Mammary epithelial cell (primary cell): ENCODE measurements around the gene OLFML1.

ENCODE experiments used
- CTCF ChIP-seq, 2 donors: IDR thresholded peaks in 1 of 2; conservative IDR thresholded peaks in 1 of 2; 2 replicates each; pipeline ENCODE4 v1.5.1; 2011 to 2012; ENCODE audit warnings: inconsistent platforms in 2 of 2, low read length in 2 of 2, mild to moderate bottlenecking in 2 of 2, control low read depth in 1 of 2, low read depth in 1 of 2; ENCODE audit not compliant: insufficient read depth in 1 of 2; ENCODE audit errors: extremely low read depth in 1 of 2
- EZH2 ChIP-seq: IDR thresholded peaks from 2 replicates; pipeline ENCODE4 v1.6.1; 2012; ENCODE audit warnings: low read length, inconsistent platforms, borderline replicate concordance

DNA sequence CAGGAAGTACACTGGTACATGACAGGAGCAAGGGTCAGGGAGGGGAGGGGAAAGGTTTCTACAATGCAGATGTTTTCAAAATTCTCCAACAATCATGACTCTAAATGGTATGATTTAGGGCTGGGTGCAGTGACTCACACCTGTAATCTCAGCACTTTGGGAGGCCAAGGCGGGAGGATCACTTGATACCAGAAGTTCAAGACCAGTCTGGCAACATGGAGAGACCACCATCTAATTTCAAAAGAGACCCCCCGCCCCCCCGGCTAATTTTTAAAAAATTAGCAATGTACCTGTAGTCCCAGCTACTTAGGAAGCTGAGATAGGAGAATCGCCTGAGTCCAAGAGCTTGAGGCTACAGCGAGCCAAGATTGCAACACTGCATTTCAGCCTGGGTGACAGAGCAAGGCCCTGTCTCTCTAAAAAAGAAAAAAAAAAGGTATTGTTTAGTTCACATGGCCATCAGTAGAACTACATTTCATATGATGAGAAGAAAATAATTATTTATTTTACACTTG, 15.9 kb upstream of the OLFML1 start:
- TF ChIP-seq CTCF (conservative IDR thresholded peaks at IDR 0.05 in 1 of 2, IDR thresholded peaks at IDR 0.05 in 1 of 2; ENCODE audit: extremely low read depth in 1 of 2, insufficient read depth in 1 of 2, low read depth in 1 of 2, low read length in 2 of 2) (no peak), EZH2 (no peak)
